K562 (cell line): ENCODE results near the gene YTHDF1. TPM values are rescaled to one million over a fixed set of nuclear protein-coding genes. Genes with fewer than 3 reads are reported as not detected.
A peak's percentile ranks its signal among the peaks of the same experiment; 100 is the strongest.

ENCODE experiments used
- RB1 ChIP-seq: fragments of 450-650 bp; IDR thresholded peaks from 2 replicates; pipeline ENCODE4 v1.6.1; 2017; ENCODE audit warnings: low read depth, mild to moderate bottlenecking
- polyA plus RNA-seq, 8 experiments: library from polyadenylated mRNA; depleted of rRNA in 4 of 8; stranded (reverse) in 5 of 8; unstranded in 3 of 8; fragments of >200 nt; fragmentation: Nextera tagmentation in 2 of 8; fragmentation: Illumina TruSeq in 1 of 8; extraction: Ambion mirVana in 2 of 8; extraction: Trizol in 1 of 8; gene quantifications; 2 replicates each; pipeline versions ENCODE4 v1.2.1 to v1.2.3, GENCODE V29; 2011 to 2014; ENCODE audit warnings: inconsistent platforms in 1 of 8, missing spikeins in 1 of 8
- total RNA-seq, 7 experiments: library from RNA; depleted of rRNA in 6 of 7; stranded (reverse); fragments of >200 nt in 6 of 7; fragmentation: Illumina TruSeq in 2 of 7; extraction: Trizol in 2 of 7; gene quantifications; 2 replicates each; pipeline versions ENCODE4 v1.2.1 to v1.2.3, GENCODE V29; 2011 to 2021; ENCODE audit warnings: low replicate concordance in 1 of 7
- TF ChIP-seq, protein P1 (sequence below), 2 experiments: fragments of 450-650 bp; formaldehyde crosslinking in 1 of 2; IDR thresholded peaks; 2 replicates each; pipeline versions ENCODE4 v1.4.0 to v1.6.1; 2014 to 2020; ENCODE audit warnings: mild to moderate bottlenecking in 2 of 2, borderline replicate concordance in 1 of 2, low read depth in 1 of 2
- TF ChIP-seq, protein P2 (sequence below): sonication (generic); formaldehyde crosslinking; IDR thresholded peaks from 2 replicates; pipeline ENCODE4 v1.9.0; 2022; ENCODE audit warnings: mild to moderate bottlenecking, missing genetic modification reagents
- TF ChIP-seq, protein P3 (sequence below), 3 experiments: IDR thresholded peaks in 2 of 3; conservative IDR thresholded peaks in 1 of 3; 2 replicates each; pipeline ENCODE4 v1.5.1; 2011 to 2012; ENCODE audit warnings: low read length in 3 of 3, mild to moderate bottlenecking in 3 of 3, control low read depth in 2 of 3, improper control_type of control experiment in 1 of 3, inconsistent platforms in 1 of 3, low read depth in 1 of 3, mixed read lengths in 1 of 3, moderate library complexity in 1 of 3; ENCODE audit not compliant: insufficient read depth in 2 of 3

The YTHDF1 gene
- total and polyA plus RNA-seq, 9 of the 15 experiments (the other 6 are each of a cell fraction or from before 2014, with no cell fraction given): 10.1 to 42.4 (median 27.8) TPM

DNA sequence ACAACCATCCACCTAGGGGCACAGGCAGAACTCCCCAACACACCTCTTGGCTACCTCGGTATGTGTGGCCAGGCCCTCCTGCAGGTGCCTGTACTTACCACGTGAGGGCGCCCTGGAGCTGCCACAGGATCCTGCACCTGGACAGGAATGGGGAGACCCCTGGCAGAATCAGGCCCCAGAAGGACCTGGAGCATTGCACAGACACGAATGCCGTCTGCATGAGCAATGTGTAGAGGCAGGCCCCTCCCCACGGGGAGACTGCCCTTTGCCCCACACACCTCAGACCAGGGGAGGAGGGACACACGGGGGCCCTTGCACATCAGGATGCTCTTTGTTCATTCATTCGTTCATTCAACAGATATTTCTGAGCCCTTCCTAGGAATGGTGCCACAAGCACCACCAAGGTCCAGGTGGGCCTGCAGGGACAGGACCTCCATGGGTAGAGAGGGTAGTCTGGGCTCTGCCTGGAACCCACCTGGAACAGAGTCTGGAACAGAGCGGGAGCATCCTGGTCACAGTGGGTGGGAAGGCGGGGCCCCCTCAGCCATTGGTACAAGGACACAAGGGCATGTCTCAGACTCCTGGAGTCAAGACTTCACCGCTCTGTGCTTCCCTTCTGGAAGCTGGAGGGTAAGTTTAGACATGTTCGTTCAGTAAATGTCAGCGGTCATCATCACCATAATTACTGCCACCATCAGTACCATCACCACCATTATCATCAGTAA lies 32.3 kb downstream of the YTHDF1 start (continued):
- TF ChIP-seq, protein P1, sequence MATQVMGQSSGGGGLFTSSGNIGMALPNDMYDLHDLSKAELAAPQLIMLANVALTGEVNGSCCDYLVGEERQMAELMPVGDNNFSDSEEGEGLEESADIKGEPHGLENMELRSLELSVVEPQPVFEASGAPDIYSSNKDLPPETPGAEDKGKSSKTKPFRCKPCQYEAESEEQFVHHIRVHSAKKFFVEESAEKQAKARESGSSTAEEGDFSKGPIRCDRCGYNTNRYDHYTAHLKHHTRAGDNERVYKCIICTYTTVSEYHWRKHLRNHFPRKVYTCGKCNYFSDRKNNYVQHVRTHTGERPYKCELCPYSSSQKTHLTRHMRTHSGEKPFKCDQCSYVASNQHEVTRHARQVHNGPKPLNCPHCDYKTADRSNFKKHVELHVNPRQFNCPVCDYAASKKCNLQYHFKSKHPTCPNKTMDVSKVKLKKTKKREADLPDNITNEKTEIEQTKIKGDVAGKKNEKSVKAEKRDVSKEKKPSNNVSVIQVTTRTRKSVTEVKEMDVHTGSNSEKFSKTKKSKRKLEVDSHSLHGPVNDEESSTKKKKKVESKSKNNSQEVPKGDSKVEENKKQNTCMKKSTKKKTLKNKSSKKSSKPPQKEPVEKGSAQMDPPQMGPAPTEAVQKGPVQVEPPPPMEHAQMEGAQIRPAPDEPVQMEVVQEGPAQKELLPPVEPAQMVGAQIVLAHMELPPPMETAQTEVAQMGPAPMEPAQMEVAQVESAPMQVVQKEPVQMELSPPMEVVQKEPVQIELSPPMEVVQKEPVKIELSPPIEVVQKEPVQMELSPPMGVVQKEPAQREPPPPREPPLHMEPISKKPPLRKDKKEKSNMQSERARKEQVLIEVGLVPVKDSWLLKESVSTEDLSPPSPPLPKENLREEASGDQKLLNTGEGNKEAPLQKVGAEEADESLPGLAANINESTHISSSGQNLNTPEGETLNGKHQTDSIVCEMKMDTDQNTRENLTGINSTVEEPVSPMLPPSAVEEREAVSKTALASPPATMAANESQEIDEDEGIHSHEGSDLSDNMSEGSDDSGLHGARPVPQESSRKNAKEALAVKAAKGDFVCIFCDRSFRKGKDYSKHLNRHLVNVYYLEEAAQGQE (IDR thresholded peaks at IDR 0.05; ENCODE audit: borderline replicate concordance): peak; percentile 67; the same call in 1 of the 2 replicates
- TF ChIP-seq, protein P1 (CRISPR knock-in tag; IDR thresholded peaks at IDR 0.05; ENCODE audit: low read depth): no peak
- TF ChIP-seq, protein P2, sequence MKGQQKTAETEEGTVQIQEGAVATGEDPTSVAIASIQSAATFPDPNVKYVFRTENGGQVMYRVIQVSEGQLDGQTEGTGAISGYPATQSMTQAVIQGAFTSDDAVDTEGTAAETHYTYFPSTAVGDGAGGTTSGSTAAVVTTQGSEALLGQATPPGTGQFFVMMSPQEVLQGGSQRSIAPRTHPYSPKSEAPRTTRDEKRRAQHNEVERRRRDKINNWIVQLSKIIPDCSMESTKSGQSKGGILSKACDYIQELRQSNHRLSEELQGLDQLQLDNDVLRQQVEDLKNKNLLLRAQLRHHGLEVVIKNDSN (CRISPR knock-in tag): peak; percentile 56; the same call in 1 of the 2 replicates
- TF ChIP-seq, protein P3, sequence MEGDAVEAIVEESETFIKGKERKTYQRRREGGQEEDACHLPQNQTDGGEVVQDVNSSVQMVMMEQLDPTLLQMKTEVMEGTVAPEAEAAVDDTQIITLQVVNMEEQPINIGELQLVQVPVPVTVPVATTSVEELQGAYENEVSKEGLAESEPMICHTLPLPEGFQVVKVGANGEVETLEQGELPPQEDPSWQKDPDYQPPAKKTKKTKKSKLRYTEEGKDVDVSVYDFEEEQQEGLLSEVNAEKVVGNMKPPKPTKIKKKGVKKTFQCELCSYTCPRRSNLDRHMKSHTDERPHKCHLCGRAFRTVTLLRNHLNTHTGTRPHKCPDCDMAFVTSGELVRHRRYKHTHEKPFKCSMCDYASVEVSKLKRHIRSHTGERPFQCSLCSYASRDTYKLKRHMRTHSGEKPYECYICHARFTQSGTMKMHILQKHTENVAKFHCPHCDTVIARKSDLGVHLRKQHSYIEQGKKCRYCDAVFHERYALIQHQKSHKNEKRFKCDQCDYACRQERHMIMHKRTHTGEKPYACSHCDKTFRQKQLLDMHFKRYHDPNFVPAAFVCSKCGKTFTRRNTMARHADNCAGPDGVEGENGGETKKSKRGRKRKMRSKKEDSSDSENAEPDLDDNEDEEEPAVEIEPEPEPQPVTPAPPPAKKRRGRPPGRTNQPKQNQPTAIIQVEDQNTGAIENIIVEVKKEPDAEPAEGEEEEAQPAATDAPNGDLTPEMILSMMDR (IDR thresholded peaks at IDR 0.05 in 2 of 3, conservative IDR thresholded peaks at IDR 0.05 in 1 of 3; ENCODE audit: insufficient read depth in 2 of 3, low read depth in 1 of 3, low read length in 3 of 3): peak; percentile 87 to 93 (median 87)
- peak; percentile 39; the same call in 1 of the 2 replicates for TF ChIP-seq RB1
